Left lung (tissue), 10 donors: ENCODE data around the gene TWF2. TPM values are rescaled to one million over a fixed set of nuclear protein-coding genes. Genes with fewer than 3 reads are reported as not detected.

Source experiments
- ATAC-seq: fragments of 200-7000 bp; cut with Tn5 transposase; one replicate; pipeline ENCODE4 v1.9.1; 2020; ENCODE audit warnings: moderate library complexity
- DNase-seq, 4 donors: peaks; one replicate each; pipeline ENCODE4 v3.0.0-alpha.2; 2013 to 2020
- H3K27ac ChIP-seq, 2 donors: fragments of 200-600 bp; sonication (generic) in 1 of 2; one replicate each; pipeline versions ENCODE4 v1.5.0 to v1.8.0; 2020 to 2021
- H3K27me3 ChIP-seq, 2 donors: fragments of 200-600 bp; sonication (generic) in 1 of 2; one replicate each; pipeline versions ENCODE4 v1.5.0 to v1.8.0; 2020 to 2021
- H3K36me3 ChIP-seq, 2 donors: fragments of 200-600 bp; sonication (generic) in 1 of 2; one replicate each; pipeline versions ENCODE4 v1.5.0 to v1.8.0; 2020 to 2021
- H3K4me1 ChIP-seq, 2 donors: fragments of 200-600 bp; one replicate each; pipeline ENCODE4 v1.8.0; 2021
- H3K4me3 ChIP-seq, 2 donors: fragments of 200-600 bp; sonication (generic) in 1 of 2; one replicate each; pipeline versions ENCODE4 v1.5.0 to v1.8.0; 2020 to 2021; ENCODE audit warnings: mild to moderate bottlenecking in 1 of 2
- H3K9me3 ChIP-seq, 2 donors: fragments of 200-600 bp; sonication (generic) in 1 of 2; one replicate each; pipeline versions ENCODE4 v1.5.0 to v1.8.0; 2020 to 2021
- CTCF ChIP-seq, 2 donors: fragments of 200-600 bp; sonication (generic) in 1 of 2; IDR thresholded peaks; one replicate each; pipeline versions ENCODE4 v1.5.0 to v1.8.0; 2021; ENCODE audit warnings: antibody characterized with exemption in 2 of 2
- intact Hi-C, 2 donors: fragments of 100-400 bp; cut with DNase I; formaldehyde crosslinking; loops; one replicate each; pipeline versions ENCODE4 v1.11.2 to v1.14.2; 2022
- polyA plus RNA-seq, 6 donors: library from polyadenylated mRNA; unstranded; fragments of 120-200 nt; gene quantifications; one replicate each; pipeline ENCODE4 v1.2.1, GENCODE V29; 2013; ENCODE audit not compliant: insufficient read length in 6 of 6
- total RNA-seq, 2 donors: library from RNA; stranded (reverse); fragmentation: NEBNext Ultra II Directional; extraction: Animal tissue kit (Norgen Biotek cat#: 25700); gene quantifications; one replicate each; pipeline ENCODE4 v1.2.1, GENCODE V29; 2021
- donor health status: DM: no; HTN: yes; CAD: no.
- donor health status: DM: no; HTN: no; CAD: no.

Gene TWF2
- total and polyA plus RNA-seq, 8 donors = 28.9 to 77.5 (median 32.4) TPM

- Histone ChIP-seq H3K27ac (no peak overlapping the region), H3K4me1 (peaks cover 37 to 60% of the 10 kb centered on the region in 2 donors), H3K9me3 (no peaks in the 10 kb centered on the region), H3K4me3 (no peak overlapping the region), H3K27me3 (no peaks in the 10 kb centered on the region), H3K36me3 (no peaks in the 10 kb centered on the region)
- DNase-seq (no peak), ATAC-seq (no peak)
- TF ChIP-seq CTCF (IDR thresholded peaks at IDR 0.05) = no peak
- intact Hi-C loops = no loop called here
Observed at GRCh38 chr3:52191663-52192062, 47.3 kb downstream of the TWF2 start.

GRCh38 chr3:52190294-52191074, 48.5 kb downstream of the TWF2 start:
- Histone ChIP-seq H3K4me3 (no peak overlapping the region), H3K4me1 (peaks cover 26 to 54% of the 10 kb centered on the region in 2 donors), H3K36me3 (no peaks in the 10 kb centered on the region), H3K27me3 (no peaks in the 10 kb centered on the region), H3K9me3 (no peaks in the 10 kb centered on the region), H3K27ac (peak overlapping the region in 1 of 2 donors; percentile 70)
- peak in 2 of 4 donors; percentile 54 to 66 for DNase-seq
- no peak for TF ChIP-seq CTCF (IDR thresholded peaks at IDR 0.05)
- peak; percentile 52 for ATAC-seq
- intact Hi-C loops = no loop called here

- TF ChIP-seq CTCF (IDR thresholded peaks at IDR 0.05) = no peak
- no peak for DNase-seq
- Histone ChIP-seq H3K27ac (peak overlapping the region; percentile 36 to 70), H3K9me3 (no peaks in the 10 kb centered on the region), H3K4me3 (no peak overlapping the region), H3K4me1 (peaks cover 15 to 38% of the 10 kb centered on the region in 2 donors), H3K36me3 (no peaks in the 10 kb centered on the region), H3K27me3 (no peaks in the 10 kb centered on the region)
- no peak for ATAC-seq
- intact Hi-C loops = no loop called here
Observed at GRCh38 chr3:52188556-52188955, 50.4 kb downstream of the TWF2 start.

GRCh38 chr3:52186729-52187128, 52.2 kb downstream of the TWF2 start:
- Histone ChIP-seq H3K27me3 (no peaks in the 10 kb centered on the region), H3K36me3 (no peaks in the 10 kb centered on the region), H3K9me3 (no peaks in the 10 kb centered on the region), H3K27ac (no peak overlapping the region), H3K4me3 (no peak overlapping the region), H3K4me1 (peaks cover 15 to 38% of the 10 kb centered on the region in 2 donors)
- no peak for ATAC-seq
- DNase-seq = peak in 1 of 4 donors; percentile 22
- TF ChIP-seq CTCF (IDR thresholded peaks at IDR 0.05) = no peak
- intact Hi-C loops = no loop called here

GRCh38 chr3:52185837-52186236, 53.1 kb downstream of the TWF2 start:
- H3K27ac ChIP-seq = no peak overlapping the region
- H3K36me3 ChIP-seq = no peaks in the 10 kb centered on the region
- DNase-seq (peak in 1 of 4 donors; percentile 29), ATAC-seq (no peak)
- peaks cover 12 to 35% of the 10 kb centered on the region in 2 donors for H3K4me1 ChIP-seq
- no peak for TF ChIP-seq CTCF (IDR thresholded peaks at IDR 0.05)
- no peaks in the 10 kb centered on the region for H3K9me3 ChIP-seq
- H3K4me3 ChIP-seq = no peak overlapping the region
- intact Hi-C loops = no loop called here
- no peaks in the 10 kb centered on the region for H3K27me3 ChIP-seq
